Epithelial cell of proximal tubule (primary cell): ENCODE results near the gene CALML5. TPM values are rescaled to one million over a fixed set of nuclear protein-coding genes. Genes with fewer than 3 reads are reported as not detected.

ENCODE experiments used
- DNase-seq: peaks from one replicate; pipeline ENCODE4 v3.0.0-alpha.2; 2011; ENCODE audit warnings: low read depth
- H3K4me3 ChIP-seq: 2 replicates; pipeline ENCODE4 v1.5.1; 2011; ENCODE audit warnings: low read depth, mild to moderate bottlenecking, low read length
- CTCF ChIP-seq: conservative IDR thresholded peaks from 2 replicates; pipeline ENCODE4 v1.5.1; 2012; ENCODE audit warnings: low read depth, mild to moderate bottlenecking, low read length
- total RNA-seq: library from RNA; depleted of rRNA; stranded (reverse); fragments of >200 nt; gene quantifications from 2 replicates; pipeline ENCODE4 v1.2.3, GENCODE V29; 2015

Gene CALML5
- total RNA-seq, 1 donor from 2014 or later: not detected

GRCh38 chr10:5456563-5456962 lies 42.8 kb downstream of the CALML5 start:
- TF ChIP-seq CTCF: no peak
- no peak for DNase-seq
- no peak overlapping the region for H3K4me3 ChIP-seq

GRCh38 chr10:5453749-5454489 lies 45.5 kb downstream of the CALML5 start:
- H3K4me3 ChIP-seq: no peak overlapping the region
- no peak for DNase-seq
- no peak for TF ChIP-seq CTCF

- no peak for TF ChIP-seq CTCF
- no peak overlapping the region for H3K4me3 ChIP-seq
- no peak for DNase-seq
Measured at GRCh38 chr10:5450605-5451384, 48.6 kb downstream of the CALML5 start.

GRCh38 chr10:5449823-5450222 lies 49.5 kb downstream of the CALML5 start:
- DNase-seq: no peak
- peak; percentile 31 for TF ChIP-seq CTCF
- no peak overlapping the region for H3K4me3 ChIP-seq

GRCh38 chr10:5449227-5449626 lies 50.1 kb downstream of the CALML5 start:
- DNase-seq: no peak
- peak overlapping the region; percentile 69 for H3K4me3 ChIP-seq
- no peak for TF ChIP-seq CTCF

Other genes with a start within 250 kb of the CALML5 start
- not detected in 2 replicates for gene UCN3, start 134.6 kb downstream of the CALML5 start, total RNA-seq
- not detected in 2 replicates for gene TUBAL3, start 94.7 kb downstream of the CALML5 start, total RNA-seq
- gene NET1, start 87.0 kb downstream of the CALML5 start, total RNA-seq: 82.3 and 122 TPM in 2 replicates
- not detected in 2 replicates for gene CALML3, start 25.4 kb upstream of the CALML5 start, total RNA-seq
- 12.3 and 12.8 TPM in 2 replicates for gene ASB13, start 167.0 kb upstream of the CALML5 start, total RNA-seq
- 36.1 and 50.6 TPM in 2 replicates for gene TASOR2, start 185.3 kb upstream of the CALML5 start, total RNA-seq